Neural cell (in vitro differentiated cells): ENCODE results near the gene UGP2. TPM values are rescaled to one million over a fixed set of nuclear protein-coding genes. Genes with fewer than 3 reads are reported as not detected.

Experiments
- H2AFZ ChIP-seq: fragments of 200-600, 300-800 bp; sonication (generic), shearing (Covaris generic); 2 replicates; pipeline ENCODE4 v1.6.0; 2014; ENCODE audit warnings: low read depth, mild to moderate bottlenecking, antibody characterized with exemption, low read length, moderate library complexity
- H3F3A ChIP-seq: fragments of 200-600 bp; shearing (Covaris generic); 2 replicates; pipeline ENCODE4 v1.6.1; 2016; ENCODE audit warnings: mild to moderate bottlenecking, moderate library complexity, mixed read lengths, antibody characterized with exemption, low read length; ENCODE audit not compliant: insufficient read depth, poor library complexity, severe bottlenecking
- H3K27ac ChIP-seq: fragments of 200-600, 300-800 bp; sonication (generic), shearing (Covaris generic); 2 replicates; pipeline ENCODE4 v1.5.1; 2014; ENCODE audit warnings: mild to moderate bottlenecking, low read length, moderate library complexity
- H3K27me3 ChIP-seq: fragments of 300-800, 200-600 bp; sonication (generic), shearing (Covaris generic); 2 replicates; pipeline ENCODE4 v1.6.0; 2014; ENCODE audit warnings: mild to moderate bottlenecking, low read depth, low read length, moderate library complexity; ENCODE audit not compliant: insufficient read depth
- H3K36me3 ChIP-seq: fragments of 300-800, 200-600 bp; sonication (generic), shearing (Covaris generic); 2 replicates; pipeline ENCODE4 v1.5.1; 2014; ENCODE audit warnings: mild to moderate bottlenecking, antibody characterized with exemption, low read length, moderate library complexity; ENCODE audit not compliant: insufficient read depth
- H3K4me2 ChIP-seq: fragments of 300-800, 200-600 bp; sonication (generic), shearing (Covaris generic); 2 replicates; pipeline ENCODE4 v1.6.0; 2014; ENCODE audit warnings: mild to moderate bottlenecking, low read length
- H3K4me3 ChIP-seq: fragments of 300-800, 200-600 bp; sonication (generic), shearing (Covaris generic); 2 replicates; pipeline ENCODE4 v1.5.1; 2014; ENCODE audit warnings: mild to moderate bottlenecking, low read length, moderate library complexity
- H3K79me2 ChIP-seq: fragments of 200-600 bp; shearing (Covaris generic); replicated peaks from 2 replicates; pipeline ENCODE4 v1.6.0; 2014; ENCODE audit warnings: mild to moderate bottlenecking, low read length, moderate library complexity; ENCODE audit not compliant: insufficient read depth
- H3K9ac ChIP-seq: fragments of 300-800, 200-600 bp; sonication (generic), shearing (Covaris generic); 2 replicates; pipeline ENCODE4 v1.6.1; 2016; ENCODE audit warnings: mild to moderate bottlenecking, low read length, mixed read lengths
- H3K9me2 ChIP-seq: fragments of 200-600 bp; shearing (Covaris generic); 2 replicates; pipeline ENCODE4 v1.6.1; 2016; ENCODE audit warnings: mild to moderate bottlenecking, low read length, mixed read lengths; ENCODE audit not compliant: insufficient read depth
- H3K9me3 ChIP-seq: fragments of 200-600, 300-800 bp; sonication (generic), shearing (Covaris generic); 2 replicates; pipeline ENCODE4 v1.6.1; 2016; ENCODE audit warnings: mild to moderate bottlenecking, mixed run types, low read length, moderate library complexity, mixed read lengths
- H4K20me1 ChIP-seq: fragments of 200-600 bp; shearing (Covaris generic); 2 replicates; pipeline ENCODE4 v1.6.1; 2016; ENCODE audit warnings: mild to moderate bottlenecking, mixed run types; ENCODE audit not compliant: insufficient read depth
- CTCF ChIP-seq: fragments of 450-650 bp; IDR thresholded peaks from 2 replicates; pipeline ENCODE4 v1.5.1; 2014; ENCODE audit warnings: antibody characterized with exemption, mild to moderate bottlenecking, moderate library complexity; ENCODE audit not compliant: poor library complexity, severe bottlenecking
- EP300 ChIP-seq: fragments of 450-650 bp; conservative IDR thresholded peaks from 2 replicates; pipeline ENCODE4 v1.6.1; 2014; ENCODE audit warnings: antibody characterized with exemption, mild to moderate bottlenecking, moderate library complexity; ENCODE audit not compliant: poor library complexity, severe bottlenecking
- EZH2 ChIP-seq: fragments of 200-600, 300-800 bp; shearing (Covaris generic), sonication (generic); IDR thresholded peaks from 2 replicates; pipeline ENCODE4 v1.6.1; 2014; ENCODE audit warnings: antibody characterized with exemption, low read length, borderline replicate concordance, mild to moderate bottlenecking; ENCODE audit not compliant: insufficient read depth, poor library complexity, severe bottlenecking
- MXI1 ChIP-seq: fragments of 450-650 bp; conservative IDR thresholded peaks from 2 replicates; pipeline ENCODE4 v1.6.1; 2014; ENCODE audit warnings: antibody characterized with exemption, mild to moderate bottlenecking; ENCODE audit not compliant: poor library complexity, severe bottlenecking
- POLR2AphosphoS5 ChIP-seq: IDR thresholded peaks from 2 replicates; pipeline ENCODE4 v1.6.1; 2012
- RAD21 ChIP-seq: fragments of 450-650 bp; conservative IDR thresholded peaks from 2 replicates; pipeline ENCODE4 v1.6.1; 2014; ENCODE audit warnings: antibody characterized with exemption, mild to moderate bottlenecking, moderate library complexity
- REST ChIP-seq: IDR thresholded peaks from 2 replicates; pipeline ENCODE4 v1.6.1; 2012; ENCODE audit warnings: borderline replicate concordance
- SMC3 ChIP-seq: fragments of 450-650 bp; conservative IDR thresholded peaks from 2 replicates; pipeline ENCODE4 v1.6.1; 2014; ENCODE audit warnings: antibody characterized with exemption, mild to moderate bottlenecking, moderate library complexity; ENCODE audit not compliant: poor library complexity
- TAF1 ChIP-seq: IDR thresholded peaks from 2 replicates; pipeline ENCODE4 v1.6.1; 2012; ENCODE audit warnings: low read depth
- polyA plus RNA-seq: library from polyadenylated mRNA; depleted of rRNA; stranded (reverse); fragments of >200 nt; gene quantifications from 2 replicates; pipeline ENCODE4 v1.2.3, GENCODE V29; 2014

Gene UGP2
- polyA plus RNA-seq, 1 donor from 2014 or later: 55.6 TPM

DNA sequence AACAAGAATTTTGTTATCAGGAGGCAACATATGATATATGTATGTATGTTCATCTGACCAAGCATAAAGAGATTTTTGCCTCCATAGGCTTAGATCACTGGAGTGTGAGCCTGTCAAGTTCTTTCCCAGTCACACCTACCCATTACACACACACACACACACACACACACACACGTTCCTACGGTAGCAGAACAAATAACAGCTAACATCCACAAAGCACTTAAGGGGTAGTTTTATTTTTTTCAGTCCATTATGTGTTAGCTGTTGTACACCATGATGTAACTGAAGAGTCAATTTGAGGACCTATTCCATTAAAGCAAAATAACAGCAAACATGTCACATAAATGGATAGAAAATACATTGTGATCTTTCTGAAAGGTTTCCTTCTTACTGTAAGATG is 39.5 kb downstream of the UGP2 start:
- Histone ChIP-seq H3K9ac (no peak overlapping the region), H4K20me1 (no peaks in the 10 kb centered on the region), H3K4me2 (no peak overlapping the region), H3K27me3 (no peaks in the 10 kb centered on the region), H3K27ac (peak overlapping the region; percentile 35), H3K9me2 (no peaks in the 10 kb centered on the region), H3F3A (peaks cover 3% of the 10 kb centered on the region), H3K79me2 (no peaks in the 10 kb centered on the region), H3K4me3 (peak overlapping the region; percentile 37), H3K36me3 (no peaks in the 10 kb centered on the region), H3K9me3 (no peaks in the 10 kb centered on the region), H2AFZ (no peak overlapping the region)
- TF ChIP-seq REST (peak; percentile 45), CTCF (no peak), POLR2AphosphoS5 (peak; percentile 99), SMC3 (no peak), RAD21 (peak; percentile 10), TAF1 (no peak), EZH2 (no peak), EP300 (peak; percentile 93), MXI1 (peak; percentile 45)

DNA sequence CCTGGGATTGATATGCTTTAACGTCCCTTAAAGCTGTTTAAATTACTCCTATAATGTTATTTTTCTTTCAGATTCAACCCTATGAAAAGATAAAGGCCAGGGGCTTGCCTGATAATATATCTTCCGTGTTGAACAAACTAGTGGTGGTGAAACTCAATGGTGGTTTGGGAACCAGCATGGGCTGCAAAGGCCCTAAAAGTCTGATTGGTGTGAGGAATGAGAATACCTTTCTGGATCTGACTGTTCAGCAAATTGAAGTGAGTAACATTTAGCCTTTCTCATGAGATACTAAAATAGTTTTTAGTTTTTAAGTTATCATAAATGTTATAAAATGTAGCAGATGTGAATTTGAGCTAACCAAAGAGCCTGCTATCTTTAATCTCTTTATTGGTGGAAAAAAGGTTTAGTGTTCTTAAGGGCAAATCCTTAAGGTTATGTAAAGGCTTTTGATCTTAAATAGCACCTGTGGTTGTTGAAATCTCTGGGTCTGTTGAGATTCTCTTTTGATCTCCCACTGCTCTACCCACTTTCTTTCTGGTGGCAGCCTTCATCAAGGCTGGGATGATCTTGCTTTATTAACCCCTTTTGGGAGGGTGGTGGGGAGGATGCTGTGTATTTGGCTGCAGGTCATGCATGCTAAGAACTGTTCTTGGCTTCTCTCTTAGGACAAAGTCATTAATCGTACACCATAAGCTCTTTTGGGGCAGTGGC is 40.9 kb downstream of the UGP2 start:
- TF ChIP-seq MXI1 (no peak), REST (no peak), RAD21 (no peak), CTCF (no peak), EP300 (no peak), EZH2 (no peak), TAF1 (no peak), POLR2AphosphoS5 (no peak), SMC3 (no peak)
- Histone ChIP-seq H3K4me3 (no peak overlapping the region), H2AFZ (no peak overlapping the region), H3K9me2 (no peaks in the 10 kb centered on the region), H4K20me1 (no peaks in the 10 kb centered on the region), H3K27ac (no peak overlapping the region), H3K9me3 (no peaks in the 10 kb centered on the region), H3K9ac (no peak overlapping the region), H3K4me2 (no peak overlapping the region), H3K79me2 (no peaks in the 10 kb centered on the region), H3K27me3 (no peaks in the 10 kb centered on the region), H3K36me3 (peaks cover 4% of the 10 kb centered on the region), H3F3A (peaks cover 3% of the 10 kb centered on the region)
